GM12878 (cell line): ENCODE measurements around the gene NDUFC1. TPM values are rescaled to one million over a fixed set of nuclear protein-coding genes. Genes with fewer than 3 reads are reported as not detected.

Experiments
- ATAC-seq: fragments of 200-7000 bp; cut with Tn5 transposase; 3 replicates; pipeline ENCODE4 v1.9.1; 2020; ENCODE audit warnings: mild to moderate bottlenecking, moderate library complexity
- BruUV-seq: library from RNA; stranded (reverse); fragments of 400-500 nt; replicated peaks from 2 replicates; lab custom pipeline; 2021; lab: Mats Ljungman, UMichigan
- CTCF ChIA-PET: fragments of 300-600 bp; sonication (Branson Sonifier 250); formaldehyde crosslinking; extraction: SDS; loops from one replicate; lab custom pipeline; 2021; ENCODE audit warnings: inconsistent platforms; lab: Yijun Ruan, JAX
- POLR2A ChIA-PET: fragments of 350-600 bp; formaldehyde crosslinking; extraction: SDS; loops from one replicate; lab custom pipeline; 2021; ENCODE audit warnings: inconsistent platforms; lab: Charles Lee
- RAD21 ChIA-PET: fragments of 300-600 bp; sonication (Branson Sonifier 250); formaldehyde crosslinking; loops from one replicate; lab custom pipeline; 2023; ENCODE audit warnings: antibody characterized with exemption; ENCODE audit not compliant: unreplicated experiment; lab: Charles Lee
- SMC1A ChIA-PET: fragments of 300-600 bp; sonication (Branson Sonifier 250); formaldehyde crosslinking; loops from one replicate; lab custom pipeline; 2023; ENCODE audit not compliant: unreplicated experiment, uncharacterized antibody; lab: Charles Lee
- DNase-seq: peaks from one replicate; pipeline ENCODE4 v3.0.0-alpha.2; 2011; ENCODE audit warnings: low read depth, low spot score
- FAIRE-seq: peaks from 3 replicates; lab custom pipeline; 2011; peaks lifted over from hg19 to GRCh38; lab: Jason Lieb, UNC
- H2AFZ ChIP-seq: 2 replicates; pipeline ENCODE4 v1.6.0; 2011; ENCODE audit warnings: low read depth, low read length, control low read depth; ENCODE audit not compliant: control insufficient read depth
- H3K27ac ChIP-seq: 2 replicates; pipeline ENCODE4 v1.5.1; 2011; ENCODE audit warnings: control low read depth; ENCODE audit not compliant: control insufficient read depth, insufficient read depth
- H3K27me3 ChIP-seq, 2 experiments: replicated peaks in 1 of 2; 2 replicates each; pipeline versions ENCODE4 v1.6.0 to v1.6.1; 2011; ENCODE audit warnings: low read length in 1 of 2; ENCODE audit not compliant: control insufficient read depth in 2 of 2, insufficient read depth in 2 of 2
- H3K36me3 ChIP-seq, 2 experiments: 2 replicates each; pipeline ENCODE4 v1.5.1; 2011; ENCODE audit warnings: low read length in 1 of 2; ENCODE audit not compliant: control insufficient read depth in 2 of 2, insufficient read depth in 2 of 2
- H3K4me1 ChIP-seq: 2 replicates; pipeline ENCODE4 v1.6.1; 2011; ENCODE audit warnings: mild to moderate bottlenecking, low read length, moderate library complexity, mixed read lengths; ENCODE audit not compliant: control insufficient read depth, insufficient read depth
- H3K4me2 ChIP-seq: 2 replicates; pipeline ENCODE4 v1.6.0; 2011; ENCODE audit warnings: control low read depth; ENCODE audit not compliant: control insufficient read depth, insufficient read depth
- H3K4me3 ChIP-seq: fragments of 200-600 bp; sonication (generic); 2 replicates; pipeline ENCODE4 v1.5.1; 2016
- H3K79me2 ChIP-seq: 2 replicates; pipeline ENCODE4 v1.6.0; 2011; ENCODE audit warnings: low read length; ENCODE audit not compliant: control insufficient read depth, insufficient read depth
- H3K9ac ChIP-seq: 2 replicates; pipeline ENCODE4 v1.8.0; 2011; ENCODE audit warnings: low read length, control low read depth, mixed read lengths; ENCODE audit not compliant: control insufficient read depth, insufficient read depth
- H3K9me3 ChIP-seq: replicated peaks from 3 replicates; pipeline ENCODE4 v1.5.1; 2011; ENCODE audit warnings: mild to moderate bottlenecking, low read length; ENCODE audit not compliant: control insufficient read depth, insufficient read depth
- H4K20me1 ChIP-seq: 2 replicates; pipeline ENCODE4 v1.6.0; 2011; ENCODE audit not compliant: control insufficient read depth, insufficient read depth
- CHD2 ChIP-seq: IDR thresholded peaks from 2 replicates; pipeline ENCODE4 v1.6.1; 2011; ENCODE audit warnings: low read depth, low read length, improper control_type of control experiment, borderline replicate concordance
- E2F8 ChIP-seq: fragments of 450-650 bp; IDR thresholded peaks from 2 replicates; pipeline ENCODE4 v1.6.1; 2018; ENCODE audit warnings: mild to moderate bottlenecking, low read depth, moderate library complexity; ENCODE audit not compliant: partially characterized antibody
- GABPA ChIP-seq: IDR thresholded peaks from 2 replicates; pipeline ENCODE4 v1.6.1; 2014; ENCODE audit warnings: antibody characterized with exemption, low read depth, mild to moderate bottlenecking, inconsistent platforms
- POU2F2 ChIP-seq: IDR thresholded peaks from 3 replicates; pipeline ENCODE4 v1.6.1; 2011; ENCODE audit warnings: low read depth, mild to moderate bottlenecking, low read length, borderline replicate concordance
- RBBP5 ChIP-seq: fragments of 200-600 bp; sonication (generic); conservative IDR thresholded peaks from 2 replicates; pipeline ENCODE4 v1.6.1; 2016
- SKIL ChIP-seq: fragments of 450-650 bp; IDR thresholded peaks from 2 replicates; pipeline ENCODE4 v1.6.1; 2017; ENCODE audit warnings: mild to moderate bottlenecking, low read depth, inconsistent platforms; ENCODE audit not compliant: poor library complexity, severe bottlenecking
- USF2 ChIP-seq: IDR thresholded peaks from 2 replicates; pipeline ENCODE4 v1.6.1; 2011; ENCODE audit warnings: low read depth, low read length, improper control_type of control experiment, borderline replicate concordance
- ZBED1 ChIP-seq: IDR thresholded peaks from 2 replicates; pipeline ENCODE4 v1.6.1; 2016; ENCODE audit warnings: borderline replicate concordance
- WGBS: methylation state at CpG from one replicate; pipeline ENCODE4 v1.1.6; 2016; ENCODE audit warnings: low lambda C conversion rate; ENCODE audit not compliant: insufficient replicate concordance, insufficient coverage; ENCODE audit errors: missing lambda C conversion rate; 5-methylcytosine and 5-hydroxymethylcytosine counted together
- in situ Hi-C: fragments of 300-500 bp; cut with MboI; formaldehyde crosslinking; loops from 9 replicates; pipeline ENCODE4 v1.14.3; 2018; ENCODE audit warnings: mixed read lengths
- intact Hi-C: fragments of 100-400 bp; cut with micrococcal nuclease; formaldehyde crosslinking; loops from one replicate; pipeline ENCODE4 v1.14.2; 2022; ENCODE audit not compliant: unreplicated experiment
- polyA plus RNA-seq, 11 experiments: library from polyadenylated mRNA; depleted of rRNA in 4 of 11; unstranded in 6 of 11; stranded (reverse) in 5 of 11; fragments of >200 nt; fragmentation: Nextera tagmentation in 4 of 11; fragmentation: Illumina TruSeq in 1 of 11; extraction: Ambion mirVana in 4 of 11; extraction: Trizol in 1 of 11; gene quantifications; 1 replicate in 1 of 11; 2 replicates in 10 of 11; pipeline versions ENCODE4 v1.2.1 to v1.2.3, GENCODE V29; 2011 to 2016; ENCODE audit warnings: inconsistent platforms in 2 of 11, missing spikeins in 2 of 11, low read depth in 1 of 11
- total RNA-seq, 4 experiments: library from RNA; depleted of rRNA in 3 of 4; stranded (reverse); fragments of >200 nt in 3 of 4; fragmentation: Illumina TruSeq in 1 of 4; extraction: Trizol in 1 of 4; gene quantifications; 2 replicates each; pipeline versions ENCODE4 v1.2.1 to v1.2.3, GENCODE V29; 2013 to 2021

NDUFC1 gene
- total and polyA plus RNA-seq, 10 of the 15 experiments (the other 5 are each of a cell fraction or from before 2014, with no cell fraction given) = 25.5 to 242 (median 68.9) TPM

- Histone ChIP-seq H3K27ac (peak overlapping the region; percentile 43), H3K9me3 (peaks cover 1% of the 10 kb centered on the region; the same call in 1 of the 3 replicates), H3K36me3 (peaks cover 4 to 6% of the 10 kb centered on the region in 2 experiments), H3K79me2 (peaks cover 85% of the 10 kb centered on the region), H3K4me1 (peaks cover 12% of the 10 kb centered on the region; the same call in 1 of the 2 replicates), H3K4me3 (no peak overlapping the region), H2AFZ (no peak overlapping the region), H3K9ac (no peak overlapping the region), H3K27me3 (no peaks in the 10 kb centered on the region), H4K20me1 (no peaks in the 10 kb centered on the region), H3K4me2 (peak overlapping the region; percentile 23)
- BruUV-seq = no TSS peak
- TF ChIP-seq POU2F2 (0 out of 3 replicates have a peak, but pooled peaks have one; percentile 13), USF2 (no peak)
- in situ Hi-C loops = no loop called here
- ChIA-PET SMC1A (interaction anchor here (0.8 to 3.3 kb wide), 9 partner anchors 9 to 116 kb away, joined by 3 to 25 read pairs (median 4); partner anchors contain the start of gene NAA15), POLR2A (interaction anchor here (1.0 to 2.7 kb wide), 5 partner anchors 8 to 33 kb away, joined by 3 to 16 read pairs (median 5); partner anchors contain the start of genes NAA15 and NDUFC1), RAD21 (interaction anchor here (0.6 to 3.3 kb wide), 6 partner anchors 8 to 101 kb away, joined by 3 to 17 read pairs (median 5); partner anchors contain the start of genes NAA15 and NDUFC1), CTCF (interaction anchor here (0.8 to 3.4 kb wide), 5 partner anchors 12 to 231 kb away, joined by 3 to 18 read pairs (median 5); no protein-coding TSS in a partner anchor)
- DNase-seq = no peak
- WGBS = 89% methylated on average over 4 of the region's 4 CpGs
- intact Hi-C loops = no loop called here
- peak; percentile 13 for FAIRE-seq
- peak; percentile 23 for ATAC-seq
Observed at GRCh38 chr4:139329665-139330200, 27.5 kb upstream of the NDUFC1 start.

- Histone ChIP-seq H3K27ac (no peak overlapping the region), H4K20me1 (no peaks in the 10 kb centered on the region), H2AFZ (no peak overlapping the region), H3K9me3 (peaks cover 1% of the 10 kb centered on the region; the same call in 2 of the 3 replicates), H3K4me2 (no peak overlapping the region), H3K36me3 (peaks cover 2 to 3% of the 10 kb centered on the region in 2 experiments; a peak in 3 of 4 replicates), H3K4me3 (no peak overlapping the region), H3K9ac (no peak overlapping the region), H3K79me2 (peaks cover 89% of the 10 kb centered on the region), H3K27me3 (no peaks in the 10 kb centered on the region), H3K4me1 (peaks cover 8% of the 10 kb centered on the region)
- intact Hi-C loops = no loop called here
- RAD21 ChIA-PET = interaction anchor here (0.7 to 1.0 kb wide), 2 partner anchors 21 to 25 kb away, joined by 3 read pairs; no protein-coding TSS in a partner anchor
- CTCF ChIA-PET = interaction anchor here (2.0 kb wide), 1 partner anchor 29 kb away, joined by 8 read pairs; no protein-coding TSS in a partner anchor
- SMC1A ChIA-PET = interaction anchor here (0.8 to 2.9 kb wide), 3 partner anchors 18 to 25 kb away, joined by 3 to 9 read pairs (median 3); partner anchors contain the start of genes NAA15 and NDUFC1
- ATAC-seq (no peak), FAIRE-seq (no peak), DNase-seq (no peak)
- POLR2A ChIA-PET = no interaction called here
- in situ Hi-C loops = loop anchor here (25.0 kb wide), 1 partner anchor 1112 kb away; no protein-coding TSS in a partner anchor
- no TSS peak for BruUV-seq
- 85% methylated on average over 6 of the region's 6 CpGs for WGBS
- TF ChIP-seq ZBED1 (no peak), CHD2 (no peak), RBBP5 (no peak), E2F8 (no peak), GABPA (no peak), SKIL (no peak)
Observed at GRCh38 chr4:139324620-139325019, 22.3 kb upstream of the NDUFC1 start.
